ENCODE measurements around the gene SMLR1.

GRCh38 chr6:130863415-130864230 is 36.4 kb downstream of the SMLR1 start:
- no peak for TF ChIP-seq CTCF (conservative IDR thresholded peaks at IDR 0.05 in 1 of 2, IDR thresholded peaks at IDR 0.05 in 1 of 2; ENCODE audit: extremely low read depth in 1 of 2, insufficient read depth in 1 of 2, low read depth in 1 of 2, low read length in 2 of 2)
- no peak for TF ChIP-seq EZH2 (IDR thresholded peaks at IDR 0.05; ENCODE audit: borderline replicate concordance, low read length)

Data from mammary epithelial cell (primary cell).